ENCODE measurements around the gene UNC5B. TPM values are rescaled to one million over a fixed set of nuclear protein-coding genes. Genes with fewer than 3 reads are reported as not detected.

UNC5B gene
- total RNA-seq, 1 experiment from 2014 or later: 80.5 TPM

DNA sequence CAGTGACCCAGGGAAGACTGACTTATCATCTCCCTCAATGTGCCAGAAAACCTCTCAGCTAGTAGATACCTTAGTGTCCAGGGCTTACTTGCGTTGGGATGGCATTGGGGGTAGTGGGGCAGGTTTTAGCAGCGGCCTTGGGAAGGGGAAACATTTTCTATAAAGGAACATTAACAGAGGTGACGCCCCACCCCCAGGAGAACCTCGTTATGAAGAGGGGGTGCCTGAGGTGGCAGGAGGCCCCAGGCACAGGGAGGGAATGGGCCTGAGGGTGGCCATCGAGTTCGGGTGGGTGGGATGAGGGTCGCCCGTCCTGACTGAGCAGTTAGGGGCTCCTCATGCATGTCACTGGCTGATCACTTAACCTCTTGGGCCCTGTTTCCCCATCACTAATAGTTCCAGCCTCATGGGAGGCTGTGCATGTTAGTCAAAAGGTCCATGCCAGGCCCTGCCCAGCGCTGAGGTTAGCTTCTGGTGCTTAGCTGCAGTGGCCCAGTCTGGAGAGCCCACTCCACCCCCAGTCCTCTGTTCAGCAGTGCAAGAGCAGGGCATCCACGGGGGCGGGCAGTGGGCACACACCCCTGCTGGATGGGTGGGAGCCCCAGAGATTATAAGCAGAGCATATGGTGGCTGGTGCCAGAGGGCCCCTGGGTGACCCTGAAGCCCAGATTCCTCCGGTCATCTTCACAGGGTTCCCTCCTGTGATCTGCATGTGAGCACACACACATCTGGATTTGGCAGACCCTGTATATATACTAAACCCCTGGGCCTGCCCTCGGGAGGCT lies 27.0 kb downstream of the UNC5B start:
- DNase-seq (ENCODE audit: unreplicated experiment): no peak
- Mint-ChIP-seq H3K27me3 (ENCODE audit: insufficient read depth, unreplicated experiment) (no peaks in the 10 kb centered on the region), H3K36me3 (ENCODE audit: insufficient read depth, unreplicated experiment) (peaks cover 8% of the 10 kb centered on the region), H3K4me1 (ENCODE audit: insufficient read depth, unreplicated experiment) (peaks cover 27% of the 10 kb centered on the region), H3K9me3 (ENCODE audit: unreplicated experiment) (no peaks in the 10 kb centered on the region), H3K4me3 (ENCODE audit: unreplicated experiment) (no peak overlapping the region), H3K27ac (ENCODE audit: low read depth, unreplicated experiment) (no peak overlapping the region)
- TF ChIP-seq, protein P1, sequence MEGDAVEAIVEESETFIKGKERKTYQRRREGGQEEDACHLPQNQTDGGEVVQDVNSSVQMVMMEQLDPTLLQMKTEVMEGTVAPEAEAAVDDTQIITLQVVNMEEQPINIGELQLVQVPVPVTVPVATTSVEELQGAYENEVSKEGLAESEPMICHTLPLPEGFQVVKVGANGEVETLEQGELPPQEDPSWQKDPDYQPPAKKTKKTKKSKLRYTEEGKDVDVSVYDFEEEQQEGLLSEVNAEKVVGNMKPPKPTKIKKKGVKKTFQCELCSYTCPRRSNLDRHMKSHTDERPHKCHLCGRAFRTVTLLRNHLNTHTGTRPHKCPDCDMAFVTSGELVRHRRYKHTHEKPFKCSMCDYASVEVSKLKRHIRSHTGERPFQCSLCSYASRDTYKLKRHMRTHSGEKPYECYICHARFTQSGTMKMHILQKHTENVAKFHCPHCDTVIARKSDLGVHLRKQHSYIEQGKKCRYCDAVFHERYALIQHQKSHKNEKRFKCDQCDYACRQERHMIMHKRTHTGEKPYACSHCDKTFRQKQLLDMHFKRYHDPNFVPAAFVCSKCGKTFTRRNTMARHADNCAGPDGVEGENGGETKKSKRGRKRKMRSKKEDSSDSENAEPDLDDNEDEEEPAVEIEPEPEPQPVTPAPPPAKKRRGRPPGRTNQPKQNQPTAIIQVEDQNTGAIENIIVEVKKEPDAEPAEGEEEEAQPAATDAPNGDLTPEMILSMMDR (IDR thresholded peaks at IDR 0.05; ENCODE audit: unreplicated experiment): no peak
- BruUV-seq (replicated peaks): no TSS peak
- POLR2A ChIA-PET: interaction anchor here (1.1 kb wide), 1 partner anchor 8 kb away, joined by 3 read pairs; no protein-coding TSS in a partner anchor
- intact Hi-C loops (cut with micrococcal nuclease): no loop called here
- CTCF ChIA-PET: interaction anchor here (1.1 kb wide), 1 partner anchor 314 kb away, joined by 3 read pairs; no protein-coding TSS in a partner anchor

GRCh38 chr10:71239946-71240795 lies 27.8 kb downstream of the UNC5B start:
- peak overlapping the region; percentile 63 for H3K27ac Mint-ChIP-seq (ENCODE audit: low read depth, unreplicated experiment)
- no peaks in the 10 kb centered on the region for H3K9me3 Mint-ChIP-seq (ENCODE audit: unreplicated experiment)
- CTCF ChIA-PET: interaction anchor here (0.6 to 1.3 kb wide), 3 partner anchors 20 to 315 kb away, joined by 3 to 4 read pairs (median 3); no protein-coding TSS in a partner anchor
- peaks cover 35% of the 10 kb centered on the region for H3K4me1 Mint-ChIP-seq (ENCODE audit: insufficient read depth, unreplicated experiment)
- no peaks in the 10 kb centered on the region for H3K27me3 Mint-ChIP-seq (ENCODE audit: insufficient read depth, unreplicated experiment)
- TF ChIP-seq, protein P1 (IDR thresholded peaks at IDR 0.05; ENCODE audit: unreplicated experiment): no peak
- H3K4me3 Mint-ChIP-seq (ENCODE audit: unreplicated experiment): no peak overlapping the region
- no peak for DNase-seq (ENCODE audit: unreplicated experiment)
- peaks cover 13% of the 10 kb centered on the region for H3K36me3 Mint-ChIP-seq (ENCODE audit: insufficient read depth, unreplicated experiment)
- intact Hi-C loops (cut with micrococcal nuclease): no loop called here
- POLR2A ChIA-PET: interaction anchor here (0.6 to 10.1 kb wide), 4 partner anchors 20 to 391 kb away, joined by 3 to 146 read pairs (median 8); partner anchors contain the start of gene UNC5B
- no TSS peak for BruUV-seq (replicated peaks)

DNA sequence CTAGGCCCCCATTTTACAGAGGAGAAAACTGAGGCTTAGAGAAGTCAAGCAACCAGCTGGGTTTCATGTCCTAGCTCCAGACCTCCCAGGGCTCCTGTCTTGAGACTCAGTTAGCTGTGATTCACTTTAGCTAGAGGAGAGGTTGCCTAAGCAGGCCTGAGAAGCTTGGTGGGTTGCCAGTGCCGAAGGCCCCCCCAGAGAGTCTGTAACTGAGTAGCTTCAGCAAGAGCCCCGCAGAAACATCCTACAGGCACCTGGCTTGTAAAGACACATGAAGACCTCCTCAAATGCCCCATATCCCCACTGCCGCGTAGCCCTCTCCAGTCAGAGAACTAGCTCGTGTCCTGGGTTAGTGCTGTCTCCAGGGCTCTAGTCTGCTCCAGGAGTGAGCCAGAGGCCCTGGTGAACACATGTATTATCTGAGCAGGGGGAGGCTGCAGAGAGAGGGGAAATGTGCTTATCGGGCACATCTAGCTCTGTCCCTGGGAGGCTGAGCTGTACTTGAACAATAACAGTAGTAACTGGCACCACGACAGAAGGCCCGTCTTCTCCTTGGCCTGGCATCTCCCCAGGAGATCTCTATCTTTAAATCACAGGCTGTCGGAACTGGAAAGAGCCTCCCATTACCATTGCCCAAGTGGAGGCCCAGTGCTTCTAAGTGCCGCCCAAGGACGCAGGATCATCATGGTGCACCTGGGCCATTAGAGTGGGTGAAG lies 28.9 kb downstream of the UNC5B start:
- DNase-seq (ENCODE audit: unreplicated experiment): no peak
- TF ChIP-seq, protein P1 (IDR thresholded peaks at IDR 0.05; ENCODE audit: unreplicated experiment): no peak
- intact Hi-C loops (cut with micrococcal nuclease): no loop called here
- ChIA-PET CTCF (interaction anchor here (0.8 to 1.3 kb wide), 4 partner anchors 19 to 339 kb away, joined by 3 to 4 read pairs (median 4); partner anchors contain the start of gene UNC5B), POLR2A (interaction anchor here (0.5 to 10.1 kb wide), 6 partner anchors 8 to 193 kb away, joined by 3 to 146 read pairs (median 4); partner anchors contain the start of gene UNC5B)
- peak overlapping the region; percentile 63 for H3K27ac Mint-ChIP-seq (ENCODE audit: low read depth, unreplicated experiment)
- H3K4me1 Mint-ChIP-seq (ENCODE audit: insufficient read depth, unreplicated experiment): peaks cover 46% of the 10 kb centered on the region
- H3K27me3 Mint-ChIP-seq (ENCODE audit: insufficient read depth, unreplicated experiment): no peaks in the 10 kb centered on the region
- BruUV-seq (replicated peaks): no TSS peak
- H3K4me3 Mint-ChIP-seq (ENCODE audit: unreplicated experiment): peak overlapping the region; percentile 19
- peaks cover 10% of the 10 kb centered on the region for H3K36me3 Mint-ChIP-seq (ENCODE audit: insufficient read depth, unreplicated experiment)
- H3K9me3 Mint-ChIP-seq (ENCODE audit: unreplicated experiment): no peaks in the 10 kb centered on the region

All from MCF 10A (cell line).